IPS DF 6.9 (cell line): ENCODE data around the gene DUSP14.
"Not testable (repeated sequence)": the region's sequence is repeated elsewhere in the genome, so short reads cannot be mapped to it uniquely, and the experiment has no call there.

Experiments used
- DNase-seq: peaks from one replicate; pipeline ENCODE4 v3.0.0-alpha.2; 2013; ENCODE audit warnings: low read depth, low spot score
- H3K27ac ChIP-seq: one replicate; pipeline ENCODE4 v1.5.1; 2013; ENCODE audit warnings: low read length, control low read depth
- H3K27me3 ChIP-seq: 2 replicates; pipeline ENCODE4 v1.6.1; 2013; ENCODE audit warnings: mild to moderate bottlenecking, low read length; ENCODE audit not compliant: control insufficient read depth, insufficient read depth
- H3K36me3 ChIP-seq: 2 replicates; pipeline ENCODE4 v1.6.1; 2013; ENCODE audit warnings: low read length; ENCODE audit not compliant: control insufficient read depth, insufficient read depth
- H3K4me1 ChIP-seq: 2 replicates; pipeline ENCODE4 v1.6.1; 2013; ENCODE audit warnings: low read length; ENCODE audit not compliant: control insufficient read depth, insufficient read depth
- H3K4me3 ChIP-seq: 2 replicates; pipeline ENCODE4 v1.5.1; 2013; ENCODE audit warnings: mild to moderate bottlenecking, low read length
- H3K9me3 ChIP-seq: 2 replicates; pipeline ENCODE4 v1.6.1; 2013; ENCODE audit warnings: low read length, inconsistent platforms; ENCODE audit not compliant: control insufficient read depth, insufficient read depth
- WGBS: extraction: QIAGEN DNeasy Blood & Tissue Kit; methylation state at CpG from one replicate; pipeline ENCODE4 v1.1.7; 2013; ENCODE audit warnings: mixed read lengths, missing lambda C conversion rate; ENCODE audit not compliant: insufficient read length, insufficient coverage; 5-methylcytosine and 5-hydroxymethylcytosine counted together

DUSP14 gene

GRCh38 chr17:37494971-37495370, 5.3 kb downstream of the DUSP14 start:
- Histone ChIP-seq H3K4me1 (peaks cover 5% of the 10 kb centered on the region; the same call in 1 of the 2 replicates), H3K9me3 (no peaks in the 10 kb centered on the region), H3K27me3 (no peaks in the 10 kb centered on the region), H3K36me3 (no peaks in the 10 kb centered on the region), H3K27ac (no peak overlapping the region), H3K4me3 (no peak overlapping the region)
- DNase-seq = no peak
- WGBS = no CpG with 5 or more reads among the region's 8 CpGs

GRCh38 chr17:37500378-37500777, 10.7 kb downstream of the DUSP14 start:
- H3K9me3 ChIP-seq = no peaks in the 10 kb centered on the region
- H3K27me3 ChIP-seq = no peaks in the 10 kb centered on the region
- H3K4me1 ChIP-seq = no peaks in the 10 kb centered on the region
- H3K36me3 ChIP-seq = no peaks in the 10 kb centered on the region
- DNase-seq = no peak
- no peak overlapping the region for H3K4me3 ChIP-seq
- H3K27ac ChIP-seq = no peak overlapping the region

- Histone ChIP-seq H3K4me3 (no peak overlapping the region), H3K27me3 (no peaks in the 10 kb centered on the region), H3K4me1 (no peaks in the 10 kb centered on the region), H3K9me3 (no peaks in the 10 kb centered on the region), H3K36me3 (no peaks in the 10 kb centered on the region), H3K27ac (no peak overlapping the region)
- no peak for DNase-seq
- no CpG with 5 or more reads among the region's 10 CpGs for WGBS
Observed at GRCh38 chr17:37502009-37502936, 12.6 kb downstream of the DUSP14 start.

GRCh38 chr17:37503148-37503547, 13.5 kb downstream of the DUSP14 start:
- H3K4me1 ChIP-seq = no peaks in the 10 kb centered on the region
- no peak overlapping the region for H3K4me3 ChIP-seq
- no peak overlapping the region for H3K27ac ChIP-seq
- DNase-seq = no peak
- WGBS = no CpG with 5 or more reads among the region's 6 CpGs
- H3K36me3 ChIP-seq = no peaks in the 10 kb centered on the region
- H3K9me3 ChIP-seq = no peaks in the 10 kb centered on the region
- H3K27me3 ChIP-seq = no peaks in the 10 kb centered on the region

GRCh38 chr17:37505333-37505732, 15.6 kb downstream of the DUSP14 start:
- WGBS = no CpG with 5 or more reads among the region's 3 CpGs
- H3K4me1 ChIP-seq = no peaks in the 10 kb centered on the region
- DNase-seq = no peak
- H3K4me3 ChIP-seq = no peak overlapping the region
- H3K36me3 ChIP-seq = no peaks in the 10 kb centered on the region
- H3K27ac ChIP-seq = no peak overlapping the region
- H3K27me3 ChIP-seq = no peaks in the 10 kb centered on the region
- no peaks in the 10 kb centered on the region for H3K9me3 ChIP-seq

- no peak overlapping the region for H3K27ac ChIP-seq
- H3K4me1 ChIP-seq = no peaks in the 10 kb centered on the region
- H3K9me3 ChIP-seq = no peaks in the 10 kb centered on the region
- H3K36me3 ChIP-seq = no peaks in the 10 kb centered on the region
- no peak overlapping the region for H3K4me3 ChIP-seq
- no peak for DNase-seq
- WGBS = no CpG with 5 or more reads among the region's 10 CpGs
- H3K27me3 ChIP-seq = no peaks in the 10 kb centered on the region
Observed at GRCh38 chr17:37506678-37507077, 17.0 kb downstream of the DUSP14 start.

GRCh38 chr17:37507111-37507510, 17.4 kb downstream of the DUSP14 start:
- no peak for DNase-seq
- no peak overlapping the region for H3K4me3 ChIP-seq
- WGBS = no CpG with 5 or more reads among the region's 9 CpGs
- H3K27ac ChIP-seq = no peak overlapping the region
- H3K36me3 ChIP-seq = no peaks in the 10 kb centered on the region
- no peaks in the 10 kb centered on the region for H3K4me1 ChIP-seq
- no peaks in the 10 kb centered on the region for H3K27me3 ChIP-seq
- no peaks in the 10 kb centered on the region for H3K9me3 ChIP-seq

GRCh38 chr17:37510056-37510455, 20.4 kb downstream of the DUSP14 start:
- no peak for DNase-seq
- Histone ChIP-seq H3K9me3 (no peaks in the 10 kb centered on the region), H3K27ac (no peak overlapping the region), H3K27me3 (no peaks in the 10 kb centered on the region), H3K4me1 (no peaks in the 10 kb centered on the region), H3K4me3 (no peak overlapping the region), H3K36me3 (peaks cover 6% of the 10 kb centered on the region)
- WGBS = no CpG with 5 or more reads among the region's 17 CpGs

GRCh38 chr17:37511642-37512041, 22.0 kb downstream of the DUSP14 start:
- H3K9me3 ChIP-seq, H3K36me3 ChIP-seq, H3K4me3 ChIP-seq, DNase-seq, H3K27ac ChIP-seq, H3K27me3 ChIP-seq, H3K4me1 ChIP-seq: not testable (repeated sequence)
- WGBS = no CpG with 5 or more reads among the region's 1 CpG

- no CpG with 5 or more reads among the region's 24 CpGs for WGBS
- H3K27me3 ChIP-seq = no peaks in the 10 kb centered on the region
- H3K4me3 ChIP-seq = no peak overlapping the region
- H3K27ac ChIP-seq = no peak overlapping the region
- peaks cover 6% of the 10 kb centered on the region for H3K36me3 ChIP-seq
- H3K9me3 ChIP-seq = no peaks in the 10 kb centered on the region
- DNase-seq = no peak
- no peaks in the 10 kb centered on the region for H3K4me1 ChIP-seq
Observed at GRCh38 chr17:37512442-37513068, 22.9 kb downstream of the DUSP14 start.
